ENCODE results near the gene SLC43A3. TPM values are rescaled to one million over a fixed set of nuclear protein-coding genes. Genes with fewer than 3 reads are reported as not detected.
A peak's percentile ranks its signal among the peaks of the same experiment; 100 is the strongest.

The SLC43A3 gene
- total RNA-seq, 2 donors from 2014 or later: 10.6 to 13.8 TPM

GRCh38 chr11:57473285-57473841 is 46.4 kb upstream of the SLC43A3 start:
- no peak overlapping the region for H3K9ac ChIP-seq (ENCODE audit: extremely low read depth, low read length, poor library complexity, severe bottlenecking)
- 19 to 40% methylated on average over 3 to 6 of the region's 6 CpGs for whole genome bisulfite sequencing, 2 experiments (ENCODE audit: insufficient coverage in 1 of 2, insufficient read length in 1 of 2)
- Mint-ChIP-seq H3K9me3 (no peaks in the 10 kb centered on the region), H3K27ac (no peak overlapping the region), H3K4me1 (peaks cover 2% of the 10 kb centered on the region), H3K4me3 (no peak overlapping the region), H3K36me3 (ENCODE audit: low read depth) (no peaks in the 10 kb centered on the region), H3K27me3 (ENCODE audit: insufficient read depth) (peaks cover 85% of the 10 kb centered on the region)
- H3K36me3 ChIP-seq (ENCODE audit: control insufficient read depth, insufficient read depth, low read length): no peaks in the 10 kb centered on the region
- TF ChIP-seq, protein P1, sequence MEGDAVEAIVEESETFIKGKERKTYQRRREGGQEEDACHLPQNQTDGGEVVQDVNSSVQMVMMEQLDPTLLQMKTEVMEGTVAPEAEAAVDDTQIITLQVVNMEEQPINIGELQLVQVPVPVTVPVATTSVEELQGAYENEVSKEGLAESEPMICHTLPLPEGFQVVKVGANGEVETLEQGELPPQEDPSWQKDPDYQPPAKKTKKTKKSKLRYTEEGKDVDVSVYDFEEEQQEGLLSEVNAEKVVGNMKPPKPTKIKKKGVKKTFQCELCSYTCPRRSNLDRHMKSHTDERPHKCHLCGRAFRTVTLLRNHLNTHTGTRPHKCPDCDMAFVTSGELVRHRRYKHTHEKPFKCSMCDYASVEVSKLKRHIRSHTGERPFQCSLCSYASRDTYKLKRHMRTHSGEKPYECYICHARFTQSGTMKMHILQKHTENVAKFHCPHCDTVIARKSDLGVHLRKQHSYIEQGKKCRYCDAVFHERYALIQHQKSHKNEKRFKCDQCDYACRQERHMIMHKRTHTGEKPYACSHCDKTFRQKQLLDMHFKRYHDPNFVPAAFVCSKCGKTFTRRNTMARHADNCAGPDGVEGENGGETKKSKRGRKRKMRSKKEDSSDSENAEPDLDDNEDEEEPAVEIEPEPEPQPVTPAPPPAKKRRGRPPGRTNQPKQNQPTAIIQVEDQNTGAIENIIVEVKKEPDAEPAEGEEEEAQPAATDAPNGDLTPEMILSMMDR (conservative IDR thresholded peaks at IDR 0.05): no peak
- H3K27ac ChIP-seq (ENCODE audit: low read depth, low read length): no peak overlapping the region
- H3K4me3 ChIP-seq (ENCODE audit: low read length): no peak overlapping the region
- H3K9me3 ChIP-seq (ENCODE audit: control insufficient read depth, low read length): no peaks in the 10 kb centered on the region
- peaks cover 89% of the 10 kb centered on the region for H3K27me3 ChIP-seq (ENCODE audit: control insufficient read depth, insufficient read depth, low read length, poor library complexity, severe bottlenecking)
- DNase-seq: peak; percentile 45
- H3K4me1 ChIP-seq (ENCODE audit: control insufficient read depth, insufficient read depth, low read length): no peaks in the 10 kb centered on the region

DNA sequence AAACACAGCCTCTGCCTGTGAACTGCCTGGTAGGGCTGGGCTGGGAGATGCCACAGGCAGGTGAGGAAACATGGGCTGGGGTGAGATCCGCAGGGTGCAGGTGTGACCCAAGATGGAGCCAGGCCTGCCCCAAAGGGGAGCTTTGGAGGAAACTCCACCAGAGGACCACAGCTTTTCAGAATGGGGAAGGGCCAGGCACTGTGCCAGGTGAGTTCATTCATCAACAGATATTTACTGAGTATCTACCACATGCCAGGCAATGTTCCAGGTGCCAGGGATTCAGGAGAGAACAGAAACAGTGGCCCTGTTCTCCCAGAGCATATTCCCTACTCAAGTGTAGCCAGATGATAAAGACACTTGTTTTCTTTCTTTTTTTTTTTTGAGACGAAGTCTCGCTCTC is 44.6 kb upstream of the SLC43A3 start:
- 86% methylated on average over 3 of the region's 3 CpGs; no CpG with 5 or more reads in 1 of the 2 experiments for WGBS, 2 experiments (ENCODE audit: insufficient coverage in 1 of 2, insufficient read length in 1 of 2)
- H3K36me3 ChIP-seq (ENCODE audit: control insufficient read depth, insufficient read depth, low read length): no peaks in the 10 kb centered on the region
- H3K4me3 Mint-ChIP-seq: no peak overlapping the region

DNA sequence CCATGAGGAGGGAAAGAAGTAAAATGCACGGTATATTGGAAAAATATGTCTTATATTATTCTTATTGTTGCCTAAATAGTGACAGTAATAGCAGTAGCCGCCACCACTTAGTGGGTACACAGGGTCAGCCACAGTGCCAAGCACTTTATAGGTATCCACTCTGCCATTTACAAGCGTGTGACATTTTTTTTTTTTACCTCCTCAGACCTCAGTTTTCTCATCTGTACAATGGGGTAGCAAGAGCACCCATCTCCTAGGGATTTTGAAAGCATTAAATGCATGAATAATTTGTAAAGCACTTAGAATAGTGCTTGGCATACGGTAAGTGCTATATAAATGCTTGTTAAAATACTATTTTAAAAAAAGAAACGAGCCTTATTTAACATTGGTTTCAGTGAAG is 42.3 kb upstream of the SLC43A3 start:
- Histone ChIP-seq H3K4me3 (ENCODE audit: low read length) (no peak overlapping the region), H3K4me1 (ENCODE audit: control insufficient read depth, insufficient read depth, low read length) (peaks cover 3% of the 10 kb centered on the region), H3K9ac (ENCODE audit: extremely low read depth, low read length, poor library complexity, severe bottlenecking) (no peak overlapping the region), H3K27me3 (ENCODE audit: control insufficient read depth, insufficient read depth, low read length, poor library complexity, severe bottlenecking) (peaks cover 85% of the 10 kb centered on the region), H3K27ac (ENCODE audit: low read depth, low read length) (no peak overlapping the region), H3K9me3 (ENCODE audit: control insufficient read depth, low read length) (no peaks in the 10 kb centered on the region), H3K36me3 (ENCODE audit: control insufficient read depth, insufficient read depth, low read length) (no peaks in the 10 kb centered on the region)
- peaks cover 81% of the 10 kb centered on the region for H3K27me3 Mint-ChIP-seq (ENCODE audit: insufficient read depth)
- H3K4me1 Mint-ChIP-seq: peaks cover 8% of the 10 kb centered on the region
- no peaks in the 10 kb centered on the region for H3K9me3 Mint-ChIP-seq
- no peak overlapping the region for H3K4me3 Mint-ChIP-seq
- no peak for DNase-seq
- H3K36me3 Mint-ChIP-seq (ENCODE audit: low read depth): no peaks in the 10 kb centered on the region
- no peak overlapping the region for H3K27ac Mint-ChIP-seq
- TF ChIP-seq, protein P1 (conservative IDR thresholded peaks at IDR 0.05): no peak
- 89 to 100% methylated on average over 2 to 5 of the region's 5 CpGs for WGBS, 2 experiments (ENCODE audit: insufficient coverage in 1 of 2, insufficient read length in 1 of 2)

More for the DNA sequence above, 44.6 kb upstream of the SLC43A3 start:
- Histone ChIP-seq H3K9ac (ENCODE audit: extremely low read depth, low read length, poor library complexity, severe bottlenecking) (no peak overlapping the region), H3K27ac (ENCODE audit: low read depth, low read length) (no peak overlapping the region), H3K27me3 (ENCODE audit: control insufficient read depth, insufficient read depth, low read length, poor library complexity, severe bottlenecking) (peaks cover 89% of the 10 kb centered on the region), H3K4me3 (ENCODE audit: low read length) (no peak overlapping the region), H3K9me3 (ENCODE audit: control insufficient read depth, low read length) (no peaks in the 10 kb centered on the region), H3K4me1 (ENCODE audit: control insufficient read depth, insufficient read depth, low read length) (no peaks in the 10 kb centered on the region)
- Mint-ChIP-seq H3K27ac (no peak overlapping the region), H3K27me3 (ENCODE audit: insufficient read depth) (peaks cover 84% of the 10 kb centered on the region), H3K36me3 (ENCODE audit: low read depth) (no peaks in the 10 kb centered on the region), H3K9me3 (no peaks in the 10 kb centered on the region), H3K4me1 (peaks cover 7% of the 10 kb centered on the region)
- no peak for DNase-seq
- TF ChIP-seq, protein P1 (conservative IDR thresholded peaks at IDR 0.05): no peak
